HEK293T (cell line): ENCODE results near the gene TUBGCP3.

Experiments used
- ARNT ChIP-seq: fragments of 450-650 bp; IDR thresholded peaks from 2 replicates; pipeline ENCODE4 v1.6.1; 2017; ENCODE audit warnings: mild to moderate bottlenecking
- BHLHE40 ChIP-seq: fragments of 450-650 bp; IDR thresholded peaks from 2 replicates; pipeline ENCODE4 v1.6.1; 2016; ENCODE audit warnings: mild to moderate bottlenecking, moderate library complexity, borderline replicate concordance
- CTBP1 ChIP-seq: fragments of 450-650 bp; IDR thresholded peaks from 2 replicates; pipeline ENCODE4 v1.6.1; 2016; ENCODE audit warnings: borderline replicate concordance
- FOXA1 ChIP-seq: fragments of 450-650 bp; IDR thresholded peaks from 2 replicates; pipeline ENCODE4 v1.6.1; 2016; ENCODE audit warnings: mild to moderate bottlenecking
- L3MBTL2 ChIP-seq: fragments of 450-650 bp; conservative IDR thresholded peaks from 2 replicates; pipeline ENCODE4 v1.6.1; 2016; ENCODE audit warnings: mild to moderate bottlenecking
- PKNOX1 ChIP-seq: fragments of 450-650 bp; IDR thresholded peaks from 2 replicates; pipeline ENCODE4 v1.6.1; 2016
- SUZ12 ChIP-seq: fragments of 450-650 bp; IDR thresholded peaks from 2 replicates; pipeline ENCODE4 v1.6.1; 2016; ENCODE audit warnings: mild to moderate bottlenecking
- TARDBP ChIP-seq: fragments of 450-650 bp; IDR thresholded peaks from 2 replicates; pipeline ENCODE4 v1.6.1; 2016

- TF ChIP-seq CTBP1 = no peak
- TF ChIP-seq ARNT = no peak
- TF ChIP-seq SUZ12 = no peak
- no peak for TF ChIP-seq L3MBTL2
- no peak for TF ChIP-seq PKNOX1
- no peak for TF ChIP-seq FOXA1
- no peak for TF ChIP-seq BHLHE40
- no peak for TF ChIP-seq TARDBP
These were observed 7.7 kb downstream of the TUBGCP3 start for GRCh38 chr13:112580211-112580610.
